ENCODE measurements around the gene KAT6B.
"Not testable (repeated sequence)": the region's sequence is repeated elsewhere in the genome, so short reads cannot be mapped to it uniquely, and the experiment has no call there.

The KAT6B gene

GRCh38 chr10:74863551-74863950, 37.2 kb downstream of the KAT6B start:
- no peak for DNase-seq

- no peak for DNase-seq
Observed at GRCh38 chr10:74867351-74867750, 41.0 kb downstream of the KAT6B start.

DNA sequence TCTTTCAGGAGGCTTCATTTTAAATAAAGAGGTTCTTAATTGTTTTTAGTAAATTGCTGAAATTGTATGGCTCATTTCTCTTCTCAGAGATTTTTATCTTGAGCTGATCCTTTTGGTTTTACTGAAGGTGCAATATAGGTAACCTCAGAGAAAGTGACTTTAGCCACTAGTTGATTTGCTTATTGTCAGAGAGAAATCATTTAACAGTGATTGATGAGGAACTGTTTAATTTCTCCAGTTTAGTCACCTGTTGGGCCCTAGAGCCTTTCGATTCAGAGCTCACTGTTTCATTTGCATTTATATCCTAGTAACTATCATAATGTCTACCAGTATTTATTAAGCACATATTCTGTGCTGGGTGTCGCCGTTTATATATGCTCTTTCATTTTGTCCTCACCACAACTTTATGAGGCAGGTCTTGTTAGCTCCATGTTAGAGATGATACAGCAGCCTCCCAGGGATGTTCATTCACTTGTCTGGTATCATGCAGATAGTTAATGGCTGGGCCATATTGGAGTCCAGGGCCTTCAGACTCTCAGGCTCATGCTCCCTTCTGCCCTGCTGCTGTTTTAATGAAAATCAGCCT, 42.1 kb downstream of the KAT6B start:
- DNase-seq = no peak

GRCh38 chr10:74869635-74870034, 43.2 kb downstream of the KAT6B start:
- no peak for DNase-seq

DNA sequence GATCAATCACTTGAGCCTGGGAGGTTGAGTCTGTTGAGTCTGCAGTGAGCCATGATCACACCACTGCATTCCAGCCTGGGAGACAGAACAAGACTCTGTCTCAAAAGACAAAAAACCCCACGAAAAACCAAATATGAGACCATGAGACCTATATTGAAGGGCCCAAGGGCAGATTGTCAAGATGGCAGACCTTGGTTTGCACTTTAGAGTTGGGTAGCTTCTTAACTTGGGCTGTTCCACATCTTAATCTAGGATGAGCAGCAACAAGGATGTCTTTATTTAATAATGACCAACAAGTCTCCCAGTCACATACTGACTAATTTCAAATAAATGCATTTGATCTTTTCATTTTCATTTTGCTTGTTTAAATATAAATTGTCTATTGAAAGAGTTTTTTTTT, 43.8 kb downstream of the KAT6B start:
- DNase-seq = no peak

DNA sequence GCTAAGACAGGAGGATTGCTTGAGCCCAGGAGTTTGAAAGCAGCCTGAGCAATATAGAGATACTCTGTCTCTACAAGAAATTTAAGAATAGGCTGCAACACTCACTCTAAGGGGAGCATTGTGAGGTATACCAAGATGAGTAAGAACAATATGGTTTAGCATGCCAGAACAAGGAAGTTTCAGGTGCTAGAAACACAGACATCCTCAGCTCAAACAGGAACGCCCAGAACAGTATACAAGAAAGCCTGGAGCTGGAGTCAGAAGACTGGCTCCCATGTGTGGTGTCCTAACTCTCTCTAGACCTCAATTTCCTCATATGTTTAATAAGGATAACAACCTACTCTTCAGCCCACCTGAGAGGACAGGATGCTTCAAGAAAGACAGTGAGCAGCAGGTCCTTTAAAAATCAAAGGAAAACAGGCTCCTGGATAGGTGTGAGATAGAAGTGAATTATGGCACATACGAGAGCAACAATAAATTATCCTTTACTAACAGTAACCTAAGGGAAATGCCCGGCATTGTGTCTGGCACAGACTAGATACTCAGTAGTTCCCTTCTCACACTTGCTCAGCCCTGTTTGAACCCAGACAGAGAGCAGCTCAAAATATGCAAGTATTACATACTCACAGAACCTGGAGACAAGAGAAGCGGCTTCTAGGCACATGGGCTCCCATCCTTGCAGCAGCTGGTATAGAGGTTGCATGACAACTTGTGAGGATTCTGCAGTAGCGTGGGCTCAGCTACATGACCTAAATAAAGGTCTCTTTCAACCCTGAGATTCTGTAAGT, 45.4 kb downstream of the KAT6B start:
- no peak for DNase-seq

DNA sequence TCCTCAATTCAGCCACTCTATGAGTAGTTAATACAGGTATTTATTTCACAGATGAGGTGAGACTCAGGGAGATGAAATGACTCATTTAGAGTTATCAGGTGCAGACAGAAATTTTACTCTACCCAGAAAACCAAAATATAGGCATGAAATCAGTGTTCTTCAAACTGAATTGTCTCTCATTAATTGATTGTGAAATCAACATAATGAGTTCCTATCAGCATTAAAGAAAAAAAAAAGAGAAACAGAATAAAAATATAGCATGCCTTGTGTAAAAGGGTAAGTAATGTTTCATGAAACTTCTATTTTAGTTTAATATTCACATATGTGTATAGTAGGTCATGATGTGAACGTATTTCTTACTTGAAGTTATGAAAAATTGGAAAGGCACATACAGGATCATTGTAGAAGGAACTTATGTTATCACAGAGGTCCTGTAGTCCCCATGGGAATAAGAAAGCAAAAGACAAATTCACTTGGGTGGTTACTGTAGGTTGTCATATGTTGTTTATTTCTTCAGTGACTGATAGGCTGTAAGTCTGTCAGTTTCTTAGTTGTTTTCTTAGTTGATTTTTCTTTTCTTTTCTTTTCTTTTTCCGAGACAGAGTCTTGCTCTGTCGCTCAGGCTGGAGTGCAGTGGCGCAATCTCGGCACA, 47.5 kb downstream of the KAT6B start:
- no peak for DNase-seq

DNA sequence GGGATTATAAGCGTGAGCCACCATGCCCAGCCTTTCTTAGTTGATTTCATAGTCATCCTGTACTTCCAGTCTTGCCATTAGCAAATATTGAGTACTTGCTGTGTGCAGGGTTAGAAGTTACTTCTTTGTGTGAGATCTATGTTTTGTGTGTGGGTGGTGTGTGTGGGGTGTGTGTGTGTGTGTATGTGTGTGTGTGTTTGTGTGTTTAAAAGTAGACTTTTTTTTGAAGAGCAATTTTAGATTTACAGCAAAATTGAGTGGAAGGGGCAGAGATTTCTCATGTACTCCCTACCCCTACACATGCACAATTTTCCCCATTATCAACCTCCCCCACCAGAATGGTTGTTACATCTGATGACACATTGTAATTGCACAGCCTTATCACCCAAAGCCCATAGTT, 48.2 kb downstream of the KAT6B start:
- no peak for DNase-seq

GRCh38 chr10:74875068-74875467, 48.7 kb downstream of the KAT6B start:
- no peak for DNase-seq

- DNase-seq = no peak
Observed at GRCh38 chr10:74875966-74876365, 49.6 kb downstream of the KAT6B start.

- DNase-seq = not testable (repeated sequence)
Observed at GRCh38 chr10:74877054-74877453, 50.7 kb downstream of the KAT6B start.

- DNase-seq = no peak
Observed at GRCh38 chr10:74877898-74878297, 51.5 kb downstream of the KAT6B start.

- DNase-seq = no peak
Observed at GRCh38 chr10:74880041-74880440, 53.6 kb downstream of the KAT6B start.

DNA sequence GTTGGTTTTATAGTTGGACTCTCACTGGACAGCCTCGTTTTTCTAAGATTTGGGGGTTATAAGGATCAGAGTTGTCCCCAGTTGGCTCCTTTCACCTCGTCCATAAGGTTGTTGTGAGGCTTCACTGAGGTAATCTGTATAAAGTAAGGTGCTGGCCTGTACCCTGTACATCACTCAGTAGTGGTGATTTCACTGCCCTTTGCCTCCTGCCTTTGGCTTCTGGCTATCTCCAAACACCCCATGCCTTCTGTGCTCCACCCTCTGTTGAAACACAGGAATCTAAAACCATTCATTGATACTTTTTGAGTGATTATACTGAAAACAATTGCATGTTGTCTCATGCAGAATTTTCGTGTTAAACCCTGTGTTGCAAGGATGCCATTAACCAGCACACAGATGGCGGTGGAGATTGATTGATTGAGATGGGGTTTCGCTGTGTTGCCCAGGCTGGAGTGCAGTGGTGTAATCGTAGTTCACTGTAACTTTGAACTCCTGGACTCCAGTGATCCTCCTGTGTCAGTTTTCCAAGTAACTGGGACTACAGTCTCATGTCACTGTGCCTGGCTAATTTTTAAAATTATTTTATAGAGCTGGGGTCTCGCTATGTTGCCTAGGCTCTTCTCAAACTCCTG, 55.0 kb downstream of the KAT6B start:
- no peak for DNase-seq

DNA sequence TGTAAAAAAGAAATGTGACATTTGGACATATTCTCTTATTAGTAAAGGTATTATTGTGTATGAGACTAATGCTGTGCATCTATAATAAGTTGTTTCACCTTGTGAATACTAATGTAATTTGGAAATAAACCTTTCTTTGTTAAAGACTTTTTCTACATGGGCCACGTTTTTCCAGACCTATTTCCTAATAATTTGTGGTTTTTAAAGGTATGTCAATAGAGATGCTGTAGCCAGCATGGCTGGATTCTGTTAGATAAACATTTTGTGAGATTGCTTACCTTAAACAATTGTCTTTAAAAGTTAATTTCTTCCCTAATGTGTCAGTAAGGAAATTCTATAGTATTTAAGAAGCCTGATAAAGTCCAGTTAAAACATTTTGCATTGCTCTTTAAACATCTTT, 56.0 kb downstream of the KAT6B start:
- no peak for DNase-seq

GRCh38 chr10:74882831-74883230, 56.4 kb downstream of the KAT6B start:
- DNase-seq = no peak

DNA sequence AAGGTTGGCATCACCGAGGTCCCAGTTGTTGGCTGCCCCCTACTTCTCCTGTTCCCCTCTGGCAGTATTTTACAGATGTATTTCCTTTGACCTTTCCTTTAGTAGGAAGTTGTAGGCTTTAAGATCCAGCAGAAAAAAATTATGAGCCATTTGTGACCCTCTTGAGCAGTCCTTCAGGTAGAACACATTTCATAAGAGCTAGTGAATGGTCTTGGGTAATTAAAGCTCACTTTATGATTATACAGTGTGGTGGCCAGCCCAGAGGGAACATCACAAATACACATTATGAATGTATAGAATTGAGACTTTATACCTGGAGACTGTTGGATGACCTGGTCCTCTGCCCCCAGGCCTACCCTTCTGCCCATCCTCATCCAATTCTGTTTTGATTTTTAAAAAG, 57.0 kb downstream of the KAT6B start:
- DNase-seq = no peak

DNA sequence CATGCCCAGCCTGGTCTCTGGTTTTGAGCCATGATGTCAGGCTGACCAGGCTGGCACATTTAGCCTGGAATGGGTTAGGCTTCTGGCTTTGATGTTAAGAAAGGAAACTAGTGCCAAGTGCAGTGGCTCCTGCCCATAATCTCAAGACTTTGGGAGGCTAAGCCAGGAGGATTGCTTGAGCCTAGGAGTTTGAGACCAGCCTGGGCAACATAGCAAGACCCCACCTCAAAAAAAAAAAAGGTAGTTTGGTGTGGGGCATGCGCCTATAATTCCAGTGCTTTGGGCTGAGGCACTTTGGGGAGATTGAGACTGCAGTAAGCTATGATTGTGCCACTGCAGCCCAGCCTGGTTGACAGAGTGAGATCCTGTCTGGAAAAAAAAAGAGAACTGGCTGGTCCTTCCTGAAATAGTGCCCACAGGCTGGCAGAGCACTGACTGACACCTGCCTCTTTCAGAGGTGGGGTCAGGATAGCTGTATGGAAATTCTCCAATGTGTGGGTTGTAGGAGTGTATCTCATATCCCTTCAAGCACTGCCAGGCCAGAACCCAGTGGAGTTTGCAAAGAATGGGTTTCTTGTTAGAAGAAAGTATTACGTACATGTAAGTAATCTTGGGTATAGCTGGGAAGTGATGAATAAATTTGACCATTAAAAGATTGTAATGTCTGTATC, 61.3 kb downstream of the KAT6B start:
- no peak for DNase-seq

GRCh38 chr10:74888962-74889661, 62.7 kb downstream of the KAT6B start:
- DNase-seq = no peak

DNA sequence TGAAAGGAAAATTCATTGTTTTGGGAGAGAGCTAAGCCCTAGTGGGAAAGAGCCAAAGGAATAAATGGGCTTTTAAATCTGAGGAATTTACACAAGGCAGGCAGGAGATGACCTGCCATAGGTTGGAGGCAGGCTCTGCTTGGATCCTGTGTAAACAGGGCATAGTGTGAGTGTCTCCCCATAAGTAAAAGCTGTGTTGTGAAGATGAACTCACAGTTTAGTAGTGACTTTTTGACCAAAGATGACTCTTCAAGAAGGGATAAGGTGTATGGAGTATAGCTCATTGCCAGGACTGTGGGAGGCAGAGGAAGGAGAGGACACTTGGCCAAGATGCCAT, 63.2 kb downstream of the KAT6B start:
- no peak for DNase-seq

DNA sequence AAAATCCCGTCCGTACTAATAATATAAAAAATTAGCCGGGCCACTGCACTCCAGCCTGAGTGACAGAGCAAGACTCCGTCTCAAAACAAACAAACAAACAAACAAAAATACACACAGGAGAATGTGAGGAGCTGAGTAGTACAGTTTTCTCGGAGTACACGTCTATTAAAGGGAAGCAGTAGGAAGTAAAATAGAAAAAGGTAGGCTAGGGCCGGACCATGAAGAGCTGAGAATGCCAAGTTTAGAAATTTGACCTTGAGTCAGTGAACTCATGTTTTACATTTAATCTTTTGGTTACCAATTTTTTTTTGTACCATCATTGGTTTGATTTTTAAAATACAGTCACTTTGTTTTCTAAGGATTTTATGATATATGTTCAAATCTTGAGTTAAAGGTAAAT, 64.1 kb downstream of the KAT6B start:
- no peak for DNase-seq

DNA sequence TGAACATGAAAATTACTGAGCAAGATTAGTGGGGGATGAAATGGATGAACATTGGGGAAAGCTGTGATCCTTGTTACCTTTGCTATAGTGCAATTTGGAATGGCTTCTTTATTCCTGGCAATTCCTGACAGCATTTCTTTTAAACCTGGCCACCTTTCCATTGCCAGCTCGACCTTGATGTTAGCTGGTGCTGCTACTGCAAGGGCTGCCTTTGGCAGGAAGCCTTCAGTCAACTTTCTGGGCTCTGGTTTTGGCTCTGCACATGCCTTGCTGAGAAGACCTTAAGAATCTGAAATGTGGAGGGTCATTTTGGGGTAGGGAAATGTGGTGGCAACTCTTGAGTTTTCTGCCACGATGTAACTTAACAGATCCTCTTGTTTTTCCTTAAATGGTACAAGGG, 64.7 kb downstream of the KAT6B start:
- DNase-seq = no peak

DNA sequence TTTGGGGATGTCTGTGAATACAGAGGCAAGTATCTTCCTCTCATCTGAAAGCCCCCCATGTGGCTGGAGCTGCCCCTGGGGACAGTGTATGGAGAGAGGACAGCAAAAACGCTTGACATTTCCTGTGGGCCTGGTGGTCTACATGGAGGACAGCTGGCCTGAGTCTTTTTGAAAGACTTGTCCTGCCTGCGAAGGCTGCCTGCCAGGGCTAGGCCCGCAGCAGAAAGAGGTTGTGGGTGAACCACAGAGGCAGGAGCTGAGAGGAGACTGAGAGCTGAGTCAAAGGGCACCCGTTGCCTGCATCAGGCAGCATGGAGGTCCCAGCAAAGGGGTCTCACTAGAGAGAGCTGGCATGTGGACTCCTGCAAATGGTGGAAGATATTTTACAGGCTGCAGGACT, 66.4 kb downstream of the KAT6B start:
- DNase-seq = no peak

Measured in activated T-cell treated with anti-CD3 and anti-CD28 coated beads, Interleukin-2, amount 50 U/mL, for 1 hour (primary cell).